Smooth muscle cell of the pulmonary artery (primary cell): ENCODE measurements around the gene SLC16A2. TPM values are rescaled to one million over a fixed set of nuclear protein-coding genes. Genes with fewer than 3 reads are reported as not detected.

Experiments used
- total RNA-seq: library from RNA; depleted of rRNA; stranded (reverse); fragments of >200 nt; gene quantifications from 2 replicates; pipeline ENCODE4 v1.2.3, GENCODE V29; 2014

Gene SLC16A2
- 12.1 and 24.3 TPM in 2 replicates for total RNA-seq

DNA sequence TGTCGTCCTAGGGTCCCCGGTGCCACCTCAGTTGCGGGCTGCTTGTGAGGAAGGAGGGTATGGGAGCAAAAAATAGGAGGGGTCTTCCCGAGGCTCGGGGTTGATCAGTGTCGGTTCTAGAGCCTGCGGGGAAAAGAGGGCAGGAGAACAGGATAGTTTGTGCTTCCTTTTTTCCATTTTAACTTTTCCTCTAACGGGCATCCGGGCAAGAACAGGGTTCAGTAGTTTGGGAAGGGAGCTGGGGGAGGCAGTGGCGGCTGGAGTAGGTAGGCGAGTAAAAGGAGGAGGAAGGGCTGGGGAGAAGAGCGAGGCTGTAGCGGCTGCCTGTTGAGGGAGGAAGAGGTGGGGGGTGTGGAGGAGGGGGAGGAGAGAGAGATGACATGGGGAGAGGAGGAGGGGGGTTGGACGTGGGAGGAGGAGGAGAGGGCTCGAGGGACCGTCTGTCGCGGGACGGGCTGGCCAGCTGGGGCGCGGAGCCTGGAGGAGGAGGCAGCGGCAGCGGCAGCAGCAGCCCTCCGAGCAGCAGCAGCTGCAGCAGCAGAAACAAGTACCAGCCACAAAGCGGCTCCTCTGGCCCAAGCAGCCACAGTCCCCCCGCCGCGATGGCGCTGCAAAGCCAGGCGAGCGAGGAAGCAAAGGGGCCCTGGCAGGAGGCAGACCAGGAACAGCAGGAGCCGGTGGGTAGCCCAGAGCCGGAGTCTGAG is at the start of gene SLC16A2:
Gene SLC16A2 (plus strand): TSS at position 458 of the 704 bp plus-strand sequence. CDS start 145 bp downstream, at position 603.

Other genes starting within 250 kb of the SLC16A2 start
- gene ZCCHC13, start 117.3 kb upstream of the SLC16A2 start, total RNA-seq: not detected in 2 replicates
- 58.9 and 62.6 TPM in 2 replicates for gene RLIM, start 193.1 kb downstream of the SLC16A2 start, total RNA-seq